Muscle layer of colon (tissue), 2 donors: ENCODE measurements around the gene BNIP5.
"Not testable (repeated sequence)": the region's sequence is repeated elsewhere in the genome, so short reads cannot be mapped to it uniquely, and the experiment has no call there.

ENCODE experiments used
- H3K27ac ChIP-seq: one replicate; pipeline ENCODE4 v1.7.0; 2013; ENCODE audit warnings: low read depth, mild to moderate bottlenecking, low read length, moderate library complexity
- H3K27me3 ChIP-seq, 2 donors: one replicate each; pipeline ENCODE4 v1.7.0; 2013; ENCODE audit warnings: low read length in 2 of 2, mild to moderate bottlenecking in 2 of 2; ENCODE audit not compliant: insufficient read depth in 2 of 2, control insufficient read depth in 1 of 2
- H3K36me3 ChIP-seq: one replicate; pipeline ENCODE4 v1.7.0; 2013; ENCODE audit warnings: mild to moderate bottlenecking, low read length; ENCODE audit not compliant: insufficient read depth
- H3K4me1 ChIP-seq: one replicate; pipeline ENCODE4 v1.7.0; 2013; ENCODE audit warnings: mild to moderate bottlenecking, low read length; ENCODE audit not compliant: insufficient read depth
- H3K4me3 ChIP-seq, 2 donors: one replicate each; pipeline ENCODE4 v1.7.0; 2013; ENCODE audit warnings: low read length in 2 of 2, low read depth in 1 of 2, mild to moderate bottlenecking in 1 of 2, moderate library complexity in 1 of 2
- H3K9ac ChIP-seq: one replicate; pipeline ENCODE4 v1.7.0; 2013; ENCODE audit warnings: low read length
- H3K9me3 ChIP-seq: one replicate; pipeline ENCODE4 v1.7.0; 2013; ENCODE audit warnings: mild to moderate bottlenecking, low read length
- donor health status: abdominal sarcoma.
- donor health status: Adenocarcinoma of cecum.

Gene BNIP5

GRCh38 chr6:36364061-36364635 lies 27.5 kb upstream of the BNIP5 start:
- not testable (repeated sequence) for H3K9me3 ChIP-seq, H3K4me3 ChIP-seq, H3K27me3 ChIP-seq, H3K4me1 ChIP-seq, H3K36me3 ChIP-seq, H3K27ac ChIP-seq, H3K9ac ChIP-seq

- not testable (repeated sequence) for H3K27me3 ChIP-seq, H3K27ac ChIP-seq, H3K9ac ChIP-seq, H3K4me3 ChIP-seq, H3K9me3 ChIP-seq, H3K4me1 ChIP-seq, H3K36me3 ChIP-seq
Observed at GRCh38 chr6:36363371-36363752, 26.7 kb upstream of the BNIP5 start.

GRCh38 chr6:36362551-36363370 lies 26.1 kb upstream of the BNIP5 start:
- Histone ChIP-seq H3K36me3 (no peaks in the 10 kb centered on the region), H3K9me3 (no peaks in the 10 kb centered on the region), H3K4me3 (no peak overlapping the region), H3K27me3 (no peaks in the 10 kb centered on the region), H3K4me1 (no peaks in the 10 kb centered on the region), H3K9ac (no peak overlapping the region), H3K27ac (no peak overlapping the region)

- no peaks in the 10 kb centered on the region for H3K27me3 ChIP-seq
- no peak overlapping the region for H3K9ac ChIP-seq
- no peaks in the 10 kb centered on the region for H3K9me3 ChIP-seq
- no peaks in the 10 kb centered on the region for H3K36me3 ChIP-seq
- H3K27ac ChIP-seq: no peak overlapping the region
- no peaks in the 10 kb centered on the region for H3K4me1 ChIP-seq
- no peak overlapping the region for H3K4me3 ChIP-seq
Observed at GRCh38 chr6:36361071-36361470, 24.4 kb upstream of the BNIP5 start.

GRCh38 chr6:36360241-36361054 lies 23.8 kb upstream of the BNIP5 start:
- Histone ChIP-seq H3K36me3 (no peaks in the 10 kb centered on the region), H3K9me3 (no peaks in the 10 kb centered on the region), H3K4me3 (no peak overlapping the region), H3K4me1 (no peaks in the 10 kb centered on the region), H3K9ac (no peak overlapping the region), H3K27me3 (no peaks in the 10 kb centered on the region), H3K27ac (no peak overlapping the region)

GRCh38 chr6:36358226-36358915 lies 21.7 kb upstream of the BNIP5 start:
- no peak overlapping the region for H3K27ac ChIP-seq
- H3K36me3 ChIP-seq: no peaks in the 10 kb centered on the region
- no peaks in the 10 kb centered on the region for H3K9me3 ChIP-seq
- no peak overlapping the region for H3K4me3 ChIP-seq
- H3K4me1 ChIP-seq: no peaks in the 10 kb centered on the region
- no peaks in the 10 kb centered on the region for H3K27me3 ChIP-seq
- no peak overlapping the region for H3K9ac ChIP-seq

- H3K36me3 ChIP-seq: no peaks in the 10 kb centered on the region
- H3K27ac ChIP-seq: no peak overlapping the region
- no peak overlapping the region for H3K4me3 ChIP-seq
- no peaks in the 10 kb centered on the region for H3K4me1 ChIP-seq
- no peaks in the 10 kb centered on the region for H3K9me3 ChIP-seq
- H3K27me3 ChIP-seq: no peaks in the 10 kb centered on the region
- no peak overlapping the region for H3K9ac ChIP-seq
Observed at GRCh38 chr6:36357872-36358225, 21.2 kb upstream of the BNIP5 start.

- no peaks in the 10 kb centered on the region for H3K4me1 ChIP-seq
- H3K27ac ChIP-seq: no peak overlapping the region
Observed at GRCh38 chr6:36355819-36356218, 19.1 kb upstream of the BNIP5 start.

GRCh38 chr6:36353411-36353915 lies 16.8 kb upstream of the BNIP5 start:
- Histone ChIP-seq H3K27me3 (no peaks in the 10 kb centered on the region), H3K9ac (no peak overlapping the region), H3K9me3 (peaks cover 4% of the 10 kb centered on the region), H3K4me1 (no peaks in the 10 kb centered on the region), H3K4me3 (no peak overlapping the region), H3K36me3 (no peaks in the 10 kb centered on the region), H3K27ac (no peak overlapping the region)

More at GRCh38 chr6:36355819-36356218, 19.1 kb upstream of the BNIP5 start:
- Histone ChIP-seq H3K9me3 (peaks cover 4% of the 10 kb centered on the region), H3K4me3 (no peak overlapping the region), H3K9ac (no peak overlapping the region), H3K36me3 (no peaks in the 10 kb centered on the region), H3K27me3 (no peaks in the 10 kb centered on the region)

- Histone ChIP-seq H3K9ac (no peak overlapping the region), H3K27me3 (no peaks in the 10 kb centered on the region), H3K4me1 (no peaks in the 10 kb centered on the region), H3K9me3 (peaks cover 4% of the 10 kb centered on the region), H3K36me3 (no peaks in the 10 kb centered on the region), H3K27ac (no peak overlapping the region), H3K4me3 (no peak overlapping the region)
Observed at GRCh38 chr6:36352477-36353157, 15.9 kb upstream of the BNIP5 start.
